HFFc6 (cell line): ENCODE data around the gene CGREF1. TPM values are rescaled to one million over a fixed set of nuclear protein-coding genes. Genes with fewer than 3 reads are reported as not detected.

Experiments
- DNase-seq: peaks from one replicate; pipeline ENCODE4 v3.0.0-alpha.2; 2018
- H3K27ac Mint-ChIP-seq: 2 replicates; pipeline ENCODE4 v1.8.0; 2020; ENCODE audit warnings: mild to moderate bottlenecking, mixed read lengths
- H3K27me3 Mint-ChIP-seq: 2 replicates; pipeline ENCODE4 v1.8.0; 2021; ENCODE audit warnings: mild to moderate bottlenecking, moderate library complexity, mixed read lengths; ENCODE audit not compliant: insufficient read depth
- H3K36me3 Mint-ChIP-seq: 2 replicates; pipeline ENCODE4 v1.8.0; 2021; ENCODE audit warnings: low read depth, mixed read lengths
- H3K4me1 Mint-ChIP-seq: 2 replicates; pipeline ENCODE4 v1.8.0; 2020; ENCODE audit warnings: low read depth, mixed read lengths
- H3K4me3 Mint-ChIP-seq: 2 replicates; pipeline ENCODE4 v1.8.0; 2020; ENCODE audit warnings: mild to moderate bottlenecking, moderate library complexity, mixed read lengths
- H3K9me3 Mint-ChIP-seq: 2 replicates; pipeline ENCODE4 v1.8.0; 2020; ENCODE audit warnings: mild to moderate bottlenecking, mixed read lengths
- CTCF ChIP-seq: fragments of 200-600 bp; sonication (generic); IDR thresholded peaks from 2 replicates; pipeline ENCODE4 v1.5.0; 2021; ENCODE audit warnings: antibody characterized with exemption, mild to moderate bottlenecking
- total RNA-seq, 6 experiments: library from RNA; stranded (reverse); fragmentation: NEBNext Ultra II Directional; extraction: Animal tissue kit (Norgen Biotek cat#: 25700); gene quantifications; 2 replicates in 1 of 6; 3 replicates in 5 of 6; pipeline ENCODE4 v1.2.3, GENCODE V29; 2021

Gene CGREF1
- total RNA-seq, 6 experiments from 2014 or later: 0.12 TPM; not detected in 5

GRCh38 chr2:27109083-27109482 is 9.8 kb downstream of the CGREF1 start:
- H3K27ac Mint-ChIP-seq: no peak overlapping the region
- DNase-seq: no peak
- H3K27me3 Mint-ChIP-seq: peaks cover 28% of the 10 kb centered on the region
- no peaks in the 10 kb centered on the region for H3K36me3 Mint-ChIP-seq
- H3K9me3 Mint-ChIP-seq: no peaks in the 10 kb centered on the region
- H3K4me3 Mint-ChIP-seq: no peak overlapping the region
- no peaks in the 10 kb centered on the region for H3K4me1 Mint-ChIP-seq
- no peak for TF ChIP-seq CTCF

GRCh38 chr2:27108221-27108620 is 10.7 kb downstream of the CGREF1 start:
- TF ChIP-seq CTCF: no peak
- Mint-ChIP-seq H3K27me3 (peaks cover 27% of the 10 kb centered on the region), H3K4me3 (no peak overlapping the region), H3K9me3 (no peaks in the 10 kb centered on the region), H3K27ac (no peak overlapping the region), H3K4me1 (no peaks in the 10 kb centered on the region), H3K36me3 (no peaks in the 10 kb centered on the region)
- DNase-seq: no peak

- Mint-ChIP-seq H3K36me3 (no peaks in the 10 kb centered on the region), H3K27ac (no peak overlapping the region), H3K27me3 (peaks cover 33% of the 10 kb centered on the region), H3K9me3 (no peaks in the 10 kb centered on the region), H3K4me3 (no peak overlapping the region), H3K4me1 (no peaks in the 10 kb centered on the region)
- no peak for DNase-seq
- TF ChIP-seq CTCF: no peak
Measured at GRCh38 chr2:27105981-27106380, 12.9 kb downstream of the CGREF1 start.

GRCh38 chr2:27102329-27102728 is 16.6 kb downstream of the CGREF1 start:
- peaks cover 31% of the 10 kb centered on the region for H3K27me3 Mint-ChIP-seq
- H3K9me3 Mint-ChIP-seq: no peaks in the 10 kb centered on the region
- H3K4me3 Mint-ChIP-seq: no peak overlapping the region
- H3K27ac Mint-ChIP-seq: no peak overlapping the region
- no peaks in the 10 kb centered on the region for H3K36me3 Mint-ChIP-seq
- no peak for DNase-seq
- TF ChIP-seq CTCF: peak; percentile 22; the same call in 1 of the 2 replicates
- H3K4me1 Mint-ChIP-seq: no peaks in the 10 kb centered on the region

- no peak for DNase-seq
- TF ChIP-seq CTCF: no peak
Measured at GRCh38 chr2:27100036-27100435, 18.9 kb downstream of the CGREF1 start.

More at GRCh38 chr2:27100036-27100435, 18.9 kb downstream of the CGREF1 start:
- H3K4me3 Mint-ChIP-seq: no peak overlapping the region
- no peak overlapping the region for H3K27ac Mint-ChIP-seq
- H3K9me3 Mint-ChIP-seq: no peaks in the 10 kb centered on the region
- no peaks in the 10 kb centered on the region for H3K36me3 Mint-ChIP-seq
- peaks cover 15% of the 10 kb centered on the region; the same call in 1 of the 2 replicates for H3K4me1 Mint-ChIP-seq
- peaks cover 24% of the 10 kb centered on the region for H3K27me3 Mint-ChIP-seq
